ENCODE results near the gene STING1. TPM values are rescaled to one million over a fixed set of nuclear protein-coding genes. Genes with fewer than 3 reads are reported as not detected.

The STING1 gene
- total and polyA plus RNA-seq, 4 experiments from 2014 or later = 124 to 176 (median 143) TPM

DNA sequence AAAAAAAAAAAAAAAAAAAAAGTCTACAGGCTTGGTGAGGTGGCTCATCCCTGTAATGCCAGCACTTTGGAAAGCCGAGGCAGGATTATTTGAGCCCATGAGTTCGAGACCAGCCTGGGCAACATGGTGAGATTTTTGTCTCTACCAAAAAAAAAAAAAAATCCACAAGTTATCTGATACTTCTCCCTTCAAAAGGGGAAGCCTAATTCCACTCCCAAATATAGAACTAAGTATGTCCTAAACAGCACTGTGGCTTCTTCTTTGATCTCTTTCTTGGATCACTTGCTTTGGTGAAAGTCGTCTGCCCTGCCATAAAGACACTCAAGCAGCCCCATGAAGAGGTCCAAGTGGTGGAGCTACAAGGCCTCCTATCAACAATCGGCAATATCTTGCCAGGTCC, 18.8 kb upstream of the STING1 start:
- Histone ChIP-seq H3K27me3 (ENCODE audit: insufficient read depth, low read length) (no peaks in the 10 kb centered on the region), H3K36me3 (ENCODE audit: insufficient read depth, low read length) (no peaks in the 10 kb centered on the region), H3K27ac (ENCODE audit: low read depth, low read length) (no peak overlapping the region), H3K9me3 (ENCODE audit: control insufficient read depth in 1 of 2, low read length in 2 of 2) (no peaks in the 10 kb centered on the region), H3K4me3 (ENCODE audit: low read length in 2 of 2) (no peak overlapping the region), H3K4me1 (ENCODE audit: insufficient read depth, low read length) (no peaks in the 10 kb centered on the region)
- Mint-ChIP-seq H3K36me3 (no peaks in the 10 kb centered on the region), H3K27me3 (no peaks in the 10 kb centered on the region), H3K9me3 (no peaks in the 10 kb centered on the region), H3K4me3 (no peak overlapping the region), H3K4me1 (no peaks in the 10 kb centered on the region), H3K27ac (no peak overlapping the region)
- intact Hi-C loops (cut with micrococcal nuclease) = no loop called here
- POLR2A ChIA-PET (ENCODE audit: partially characterized antibody) = no interaction called here
- CTCF ChIA-PET (ENCODE audit: partially characterized antibody) = interaction anchor here (1.3 kb wide), 1 partner anchor 79 kb away, joined by 4 read pairs; no protein-coding TSS in a partner anchor
- DNase-seq = no peak

DNA sequence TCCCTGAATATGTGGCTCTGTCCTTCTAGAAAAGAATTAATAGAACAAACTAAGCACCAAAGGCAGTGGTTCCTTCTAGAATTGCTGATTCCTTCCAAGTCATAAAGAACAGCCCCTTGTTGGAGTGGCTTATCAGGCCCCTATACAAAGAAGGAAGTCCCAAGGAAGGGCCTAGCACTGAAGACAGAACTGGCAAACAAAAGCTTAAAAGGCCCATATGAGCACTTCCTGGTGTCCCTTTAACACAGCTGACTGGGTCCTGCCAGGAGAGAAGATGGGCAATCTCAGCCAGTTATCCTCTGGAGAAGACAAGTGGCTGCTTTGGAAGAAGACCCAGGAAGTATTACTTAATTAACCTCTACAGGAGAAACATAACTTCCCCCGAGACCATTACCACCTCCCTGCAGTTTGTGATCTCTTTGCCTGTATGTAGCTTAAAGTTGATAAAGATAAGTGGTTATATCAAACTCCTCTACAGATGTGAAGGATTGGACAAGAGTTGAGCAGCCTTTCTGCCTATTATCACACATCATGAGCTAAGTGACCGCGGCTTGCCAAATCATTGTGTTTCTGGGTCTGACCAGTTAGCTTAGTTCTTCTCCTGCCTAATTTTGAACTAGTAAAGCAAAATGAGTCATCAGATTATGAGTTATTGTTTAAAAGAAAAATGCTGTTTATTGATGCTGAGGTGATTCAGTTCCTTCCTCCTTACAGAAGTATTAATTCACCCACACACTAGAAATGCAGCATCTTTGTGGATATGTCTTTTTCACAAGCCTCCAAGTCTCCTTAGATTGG, 13.3 kb upstream of the STING1 start:
- no peaks in the 10 kb centered on the region for H3K9me3 ChIP-seq (ENCODE audit: control insufficient read depth in 1 of 2, low read length in 2 of 2)
- no peak for DNase-seq
- ChIA-PET POLR2A (ENCODE audit: partially characterized antibody) (interaction anchor here (1.3 to 6.3 kb wide), 2 partner anchors 13 to 57 kb away, joined by 3 to 25 read pairs; partner anchors contain the start of genes DNAJC18 and STING1), CTCF (ENCODE audit: partially characterized antibody) (interaction anchor here (2.0 to 5.3 kb wide), 2 partner anchors 17 to 73 kb away, joined by 12 to 35 read pairs; no protein-coding TSS in a partner anchor)
- Mint-ChIP-seq H3K9me3 (no peaks in the 10 kb centered on the region), H3K27me3 (no peaks in the 10 kb centered on the region), H3K4me3 (no peak overlapping the region), H3K4me1 (peaks cover 6 to 16% (median 11%) of the 10 kb centered on the region in 4 donors), H3K27ac (peak overlapping the region in 3 of 7 donors; percentile 24 to 64 (median 43)), H3K36me3 (no peaks in the 10 kb centered on the region)
- no peak overlapping the region for H3K27ac ChIP-seq (ENCODE audit: low read depth, low read length)
- H3K36me3 ChIP-seq (ENCODE audit: insufficient read depth, low read length) = no peaks in the 10 kb centered on the region
- H3K27me3 ChIP-seq (ENCODE audit: insufficient read depth, low read length) = no peaks in the 10 kb centered on the region
- intact Hi-C loops (cut with micrococcal nuclease) = no loop called here
- no peak overlapping the region for H3K4me3 ChIP-seq (ENCODE audit: low read length in 2 of 2)
- peaks cover 9% of the 10 kb centered on the region for H3K4me1 ChIP-seq (ENCODE audit: insufficient read depth, low read length)

DNA sequence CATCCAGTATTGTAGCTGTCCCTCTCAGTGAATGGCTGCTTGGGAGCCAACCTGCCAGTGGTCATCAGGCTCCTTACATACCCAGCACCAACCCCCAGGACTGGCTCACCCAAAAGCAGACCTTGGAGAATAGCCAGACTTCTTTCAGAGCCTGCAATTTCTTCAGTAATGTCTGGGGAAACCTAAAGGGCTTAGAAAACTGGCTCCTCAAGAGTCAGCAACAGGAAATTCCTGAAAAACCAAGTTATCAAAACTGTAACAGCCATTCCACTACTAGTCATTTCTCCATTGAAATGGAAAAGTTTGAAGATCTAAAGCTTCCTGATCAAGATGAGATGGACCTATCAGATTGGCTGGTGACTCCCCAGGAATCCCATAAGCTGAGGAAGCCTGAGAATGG, 12.3 kb upstream of the STING1 start:
- POLR2A ChIA-PET (ENCODE audit: partially characterized antibody) = interaction anchor here (6.3 kb wide), 1 partner anchor 12 kb away, joined by 25 read pairs; the partner anchor contains the start of gene STING1
- Histone ChIP-seq H3K36me3 (ENCODE audit: insufficient read depth, low read length) (no peaks in the 10 kb centered on the region), H3K4me1 (ENCODE audit: insufficient read depth, low read length) (peaks cover 9% of the 10 kb centered on the region), H3K27ac (ENCODE audit: low read depth, low read length) (no peak overlapping the region), H3K9me3 (ENCODE audit: control insufficient read depth in 1 of 2, low read length in 2 of 2) (no peaks in the 10 kb centered on the region), H3K4me3 (ENCODE audit: low read length in 2 of 2) (no peak overlapping the region), H3K27me3 (ENCODE audit: insufficient read depth, low read length) (no peaks in the 10 kb centered on the region)
- Mint-ChIP-seq H3K4me1 (peaks cover 6 to 20% (median 11%) of the 10 kb centered on the region in 4 donors), H3K9me3 (no peaks in the 10 kb centered on the region), H3K36me3 (no peaks in the 10 kb centered on the region), H3K27ac (no peak overlapping the region), H3K27me3 (no peaks in the 10 kb centered on the region), H3K4me3 (no peak overlapping the region)
- no peak for DNase-seq
- CTCF ChIA-PET (ENCODE audit: partially characterized antibody) = interaction anchor here (2.0 to 5.3 kb wide), 2 partner anchors 18 to 72 kb away, joined by 12 to 35 read pairs; no protein-coding TSS in a partner anchor
- intact Hi-C loops (cut with micrococcal nuclease) = no loop called here

DNA sequence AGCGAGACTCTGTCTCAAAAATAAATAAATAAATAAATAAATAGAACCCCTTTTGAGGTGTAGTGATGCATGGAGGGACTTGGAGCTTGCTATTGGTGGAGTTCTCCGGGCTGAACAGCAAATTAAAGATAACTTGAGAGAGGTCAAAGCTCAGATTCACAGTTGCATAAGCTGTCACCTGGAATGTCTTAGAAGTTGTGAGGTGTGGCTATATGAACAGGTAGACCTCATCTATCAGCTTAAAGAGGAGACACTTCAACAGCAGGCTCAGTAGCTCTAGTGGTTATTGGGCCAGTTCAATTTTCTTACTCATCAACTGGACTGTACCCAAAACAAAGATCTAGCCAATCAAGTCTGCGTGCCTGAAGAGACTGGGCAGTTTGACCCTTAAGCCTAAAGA, 11.7 kb upstream of the STING1 start:
- no peak overlapping the region for H3K4me3 Mint-ChIP-seq
- H3K36me3 Mint-ChIP-seq = no peaks in the 10 kb centered on the region
- intact Hi-C loops (cut with micrococcal nuclease) = no loop called here
- Histone ChIP-seq H3K36me3 (ENCODE audit: insufficient read depth, low read length) (no peaks in the 10 kb centered on the region), H3K4me3 (ENCODE audit: low read length in 2 of 2) (no peak overlapping the region), H3K9me3 (ENCODE audit: control insufficient read depth in 1 of 2, low read length in 2 of 2) (no peaks in the 10 kb centered on the region), H3K27me3 (ENCODE audit: insufficient read depth, low read length) (no peaks in the 10 kb centered on the region), H3K4me1 (ENCODE audit: insufficient read depth, low read length) (peaks cover 9% of the 10 kb centered on the region), H3K27ac (ENCODE audit: low read depth, low read length) (no peak overlapping the region)
- ChIA-PET POLR2A (ENCODE audit: partially characterized antibody) (interaction anchor here (6.3 kb wide), 1 partner anchor 12 kb away, joined by 25 read pairs; the partner anchor contains the start of gene STING1), CTCF (ENCODE audit: partially characterized antibody) (interaction anchor here (1.0 to 5.3 kb wide), 2 partner anchors 18 to 72 kb away, joined by 4 to 35 read pairs; no protein-coding TSS in a partner anchor)
- H3K9me3 Mint-ChIP-seq = no peaks in the 10 kb centered on the region
- H3K4me1 Mint-ChIP-seq = peaks cover 7 to 20% (median 11%) of the 10 kb centered on the region in 4 donors
- H3K27ac Mint-ChIP-seq = no peak overlapping the region
- DNase-seq = no peak
- H3K27me3 Mint-ChIP-seq = no peaks in the 10 kb centered on the region

DNA sequence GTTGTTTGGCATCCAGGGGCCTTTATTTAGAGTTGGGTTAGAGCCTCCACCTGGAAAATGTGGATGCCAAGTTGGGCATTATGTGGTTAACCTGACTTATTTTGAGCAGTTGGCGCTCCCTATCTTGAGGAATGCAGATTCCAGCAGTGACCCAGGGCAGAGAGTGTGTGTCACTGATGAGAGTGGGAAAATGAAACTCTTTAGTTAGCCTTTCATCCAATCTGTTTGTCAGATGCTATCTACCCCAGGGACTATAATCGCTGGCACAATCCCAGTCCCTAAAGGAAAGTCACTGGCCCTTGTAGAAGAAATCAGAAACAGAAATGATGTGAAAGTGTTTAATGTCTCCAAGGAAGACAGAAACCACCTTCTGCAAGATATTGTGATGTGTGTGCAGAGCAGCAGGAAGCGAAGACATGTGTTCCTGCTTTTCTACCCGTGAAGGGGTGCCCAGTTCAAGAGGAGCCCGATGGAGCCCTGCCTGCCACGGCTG, 10.2 kb upstream of the STING1 start:
- ChIA-PET CTCF (ENCODE audit: partially characterized antibody) (interaction anchor here (0.7 to 5.3 kb wide), 2 partner anchors 20 to 77 kb away, joined by 3 to 35 read pairs; no protein-coding TSS in a partner anchor), POLR2A (ENCODE audit: partially characterized antibody) (interaction anchor here (6.3 kb wide), 1 partner anchor 10 kb away, joined by 25 read pairs; the partner anchor contains the start of gene STING1)
- peak overlapping the region in 2 of 8 donors; percentile 20 to 42 for H3K4me3 Mint-ChIP-seq
- DNase-seq = no peak
- Histone ChIP-seq H3K4me1 (ENCODE audit: insufficient read depth, low read length) (peaks cover 15% of the 10 kb centered on the region), H3K36me3 (ENCODE audit: insufficient read depth, low read length) (no peaks in the 10 kb centered on the region), H3K4me3 (ENCODE audit: low read length in 2 of 2) (no peak overlapping the region), H3K9me3 (ENCODE audit: control insufficient read depth in 1 of 2, low read length in 2 of 2) (no peaks in the 10 kb centered on the region), H3K27me3 (ENCODE audit: insufficient read depth, low read length) (no peaks in the 10 kb centered on the region), H3K27ac (ENCODE audit: low read depth, low read length) (no peak overlapping the region)
- no peaks in the 10 kb centered on the region for H3K36me3 Mint-ChIP-seq
- no peaks in the 10 kb centered on the region for H3K9me3 Mint-ChIP-seq
- H3K27me3 Mint-ChIP-seq = no peaks in the 10 kb centered on the region
- intact Hi-C loops (cut with micrococcal nuclease) = no loop called here
- peak overlapping the region in 2 of 7 donors; percentile 17 to 26 for H3K27ac Mint-ChIP-seq
- H3K4me1 Mint-ChIP-seq = peaks cover 9 to 29% (median 18%) of the 10 kb centered on the region in 4 donors

DNA sequence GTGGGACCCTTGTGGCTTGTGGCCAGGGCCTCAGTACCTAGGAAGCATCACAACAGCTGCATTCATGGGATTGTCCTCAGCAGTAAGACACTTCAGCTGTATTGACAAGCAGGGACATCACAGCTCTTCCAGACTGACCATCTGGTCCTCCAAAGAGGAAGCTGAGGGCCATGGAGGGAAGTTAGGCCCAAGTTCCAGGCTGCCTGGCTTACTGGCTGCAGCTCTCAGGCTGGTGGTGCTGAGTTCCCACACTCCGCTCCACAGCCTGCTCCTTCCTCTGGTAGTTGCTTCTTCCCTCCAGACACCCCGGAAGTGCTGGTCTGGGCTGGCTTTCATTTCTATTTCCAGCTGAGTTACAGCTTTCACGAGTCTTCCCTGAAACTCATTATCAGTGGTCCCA, 5.7 kb upstream of the STING1 start:
- Mint-ChIP-seq H3K27ac (peak overlapping the region in 3 of 7 donors; percentile 65 to 79 (median 66)), H3K36me3 (no peaks in the 10 kb centered on the region), H3K4me3 (peak overlapping the region in 2 of 8 donors; percentile 59 to 66), H3K9me3 (no peaks in the 10 kb centered on the region), H3K4me1 (peaks cover 7 to 26% (median 18%) of the 10 kb centered on the region in 4 donors), H3K27me3 (no peaks in the 10 kb centered on the region)
- ChIA-PET CTCF (ENCODE audit: partially characterized antibody) (interaction anchor here (1.1 kb wide), 1 partner anchor 67 kb away, joined by 3 read pairs; no protein-coding TSS in a partner anchor), POLR2A (ENCODE audit: partially characterized antibody) (no interaction called here)
- Histone ChIP-seq H3K36me3 (ENCODE audit: insufficient read depth, low read length) (no peaks in the 10 kb centered on the region), H3K4me3 (ENCODE audit: low read length in 2 of 2) (no peak overlapping the region), H3K4me1 (ENCODE audit: insufficient read depth, low read length) (peaks cover 14% of the 10 kb centered on the region), H3K9me3 (ENCODE audit: control insufficient read depth in 1 of 2, low read length in 2 of 2) (no peaks in the 10 kb centered on the region), H3K27ac (ENCODE audit: low read depth, low read length) (no peak overlapping the region), H3K27me3 (ENCODE audit: insufficient read depth, low read length) (no peaks in the 10 kb centered on the region)
- intact Hi-C loops (cut with micrococcal nuclease) = no loop called here
- DNase-seq = no peak

DNA sequence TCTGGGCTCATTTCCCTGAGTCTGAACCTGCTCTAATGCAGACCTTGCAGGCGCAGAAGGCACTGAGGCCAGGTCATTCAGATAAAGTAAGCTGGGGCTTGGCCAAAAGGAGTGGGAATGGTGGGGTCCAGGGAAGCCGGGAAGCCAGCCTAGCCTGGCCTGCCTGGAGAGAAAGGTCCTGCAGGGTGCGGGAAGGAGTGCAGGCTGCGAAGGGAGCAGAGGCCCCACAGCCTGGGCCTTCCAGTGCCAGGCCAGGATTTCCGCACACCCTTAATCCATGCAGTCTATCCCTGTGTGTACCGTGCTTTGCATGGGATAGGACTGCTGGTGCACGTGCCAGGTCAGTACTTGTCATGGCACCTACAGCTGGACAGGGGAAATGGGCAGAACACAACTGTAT, 3.6 kb upstream of the STING1 start:
- no peaks in the 10 kb centered on the region for H3K9me3 ChIP-seq (ENCODE audit: control insufficient read depth in 1 of 2, low read length in 2 of 2)

More for the DNA sequence above, 3.6 kb upstream of the STING1 start:
- no peaks in the 10 kb centered on the region for H3K9me3 Mint-ChIP-seq
- intact Hi-C loops (cut with micrococcal nuclease) = no loop called here
- DNase-seq = no peak
- H3K4me1 ChIP-seq (ENCODE audit: insufficient read depth, low read length) = peaks cover 13% of the 10 kb centered on the region
- POLR2A ChIA-PET (ENCODE audit: partially characterized antibody) = no interaction called here
- no peaks in the 10 kb centered on the region for H3K36me3 ChIP-seq (ENCODE audit: insufficient read depth, low read length)
- peak overlapping the region in 1 of 7 donors; percentile 3 for H3K27ac Mint-ChIP-seq
- H3K4me1 Mint-ChIP-seq = peaks cover 9 to 36% (median 20%) of the 10 kb centered on the region in 4 donors
- H3K4me3 ChIP-seq (ENCODE audit: low read length in 2 of 2) = no peak overlapping the region
- peak overlapping the region in 1 of 8 donors; percentile 26 for H3K4me3 Mint-ChIP-seq
- no peaks in the 10 kb centered on the region for H3K27me3 Mint-ChIP-seq
- CTCF ChIA-PET (ENCODE audit: partially characterized antibody) = no interaction called here
- no peak overlapping the region for H3K27ac ChIP-seq (ENCODE audit: low read depth, low read length)
- H3K27me3 ChIP-seq (ENCODE audit: insufficient read depth, low read length) = no peaks in the 10 kb centered on the region
- peaks cover 4 to 5% of the 10 kb centered on the region in 2 donors for H3K36me3 Mint-ChIP-seq
